Cardiac fibroblast (primary cell): Measurements from ENCODE around the gene DYRK1A.

Experiments
- DNase-seq, 2 donors: peaks; one replicate each; pipeline versions ENCODE4 v3.0.0 to v3.0.0-alpha.2; 2010; ENCODE audit warnings: low read depth in 2 of 2
- H3K4me3 ChIP-seq, 2 donors: replicated peaks in 1 of 2; 1 replicate in 1 of 2; 2 replicates in 1 of 2; pipeline ENCODE4 v1.5.1; 2011; ENCODE audit warnings: low read depth in 2 of 2, low read length in 2 of 2, mild to moderate bottlenecking in 2 of 2, moderate library complexity in 1 of 2
- CTCF ChIP-seq: IDR thresholded peaks from one replicate; pipeline ENCODE4 v1.5.1; 2011; ENCODE audit warnings: low read depth, mild to moderate bottlenecking, low read length, inconsistent platforms

The DYRK1A gene

GRCh38 chr21:37423103-37423502 lies 56.5 kb downstream of the DYRK1A start:
- no peak for DNase-seq

GRCh38 chr21:37424396-37424795 lies 57.8 kb downstream of the DYRK1A start:
- TF ChIP-seq CTCF: no peak
- peak in 1 of 2 donors; percentile 46 for DNase-seq
- no peak overlapping the region for H3K4me3 ChIP-seq

More at GRCh38 chr21:37423103-37423502, 56.5 kb downstream of the DYRK1A start:
- TF ChIP-seq CTCF: no peak
- no peak overlapping the region for H3K4me3 ChIP-seq

GRCh38 chr21:37425001-37425400 lies 58.4 kb downstream of the DYRK1A start:
- H3K4me3 ChIP-seq: no peak overlapping the region
- no peak for DNase-seq
- TF ChIP-seq CTCF: no peak

GRCh38 chr21:37425684-37426083 lies 59.1 kb downstream of the DYRK1A start:
- no peak for DNase-seq
- no peak for TF ChIP-seq CTCF
- no peak overlapping the region for H3K4me3 ChIP-seq

GRCh38 chr21:37427221-37427620 lies 60.6 kb downstream of the DYRK1A start:
- no peak overlapping the region for H3K4me3 ChIP-seq
- TF ChIP-seq CTCF: no peak
- no peak for DNase-seq

- TF ChIP-seq CTCF: no peak
- DNase-seq: no peak
- H3K4me3 ChIP-seq: no peak overlapping the region
Observed at GRCh38 chr21:37429356-37429755, 62.8 kb downstream of the DYRK1A start.

- DNase-seq: no peak
- H3K4me3 ChIP-seq: no peak overlapping the region
- TF ChIP-seq CTCF: no peak
Observed at GRCh38 chr21:37430184-37430821, 63.7 kb downstream of the DYRK1A start.
